CD4-positive, alpha-beta T cell (primary cell): ENCODE data around the gene FOXO1. TPM values are rescaled to one million over a fixed set of nuclear protein-coding genes. Genes with fewer than 3 reads are reported as not detected.

Experiments
- ATAC-seq: fragments of 200-7000 bp; cut with Tn5 transposase; one replicate; pipeline ENCODE4 v1.10.0; 2022; ENCODE audit warnings: mild to moderate bottlenecking; ENCODE audit not compliant: poor library complexity
- CTCF ChIA-PET: fragments of 350-600 bp; sonication (Branson Sonifier 250); formaldehyde crosslinking; loops from one replicate; lab custom pipeline; 2021; ENCODE audit warnings: antibody characterized with exemption, inconsistent platforms; lab: Charles Lee
- POLR2A ChIA-PET: fragments of 350-600 bp; sonication (Branson Sonifier 250); formaldehyde crosslinking; loops from one replicate; lab custom pipeline; 2021; ENCODE audit warnings: antibody characterized with exemption, inconsistent platforms; lab: Charles Lee
- DNase-seq, 14 experiments: peaks; one replicate each; pipeline ENCODE4 v3.0.0-alpha.2; 2013 to 2020; ENCODE audit warnings: mixed read lengths in 2 of 14
- H3K27ac ChIP-seq, 2 donors: one replicate each; pipeline versions ENCODE4 v1.5.1 to v1.7.0; 2013; ENCODE audit warnings: low read length in 2 of 2, low read depth in 1 of 2, mild to moderate bottlenecking in 1 of 2
- H3K27me3 ChIP-seq, 2 experiments: 1 replicate in 1 of 2; 2 replicates in 1 of 2; pipeline versions ENCODE4 v1.6.1 to v1.7.0; 2013; ENCODE audit warnings: low read length in 2 of 2, control low read depth in 1 of 2, mild to moderate bottlenecking in 1 of 2, moderate library complexity in 1 of 2; ENCODE audit not compliant: insufficient read depth in 2 of 2, control insufficient read depth in 1 of 2
- H3K36me3 ChIP-seq: one replicate; pipeline ENCODE4 v1.6.1; 2013; ENCODE audit warnings: low read length, control low read depth; ENCODE audit not compliant: insufficient read depth
- H3K4me1 ChIP-seq: one replicate; pipeline ENCODE4 v1.6.1; 2013; ENCODE audit warnings: low read length, control low read depth; ENCODE audit not compliant: insufficient read depth
- H3K4me3 ChIP-seq: one replicate; pipeline ENCODE4 v1.5.1; 2013; ENCODE audit warnings: mild to moderate bottlenecking, low read length, moderate library complexity
- H3K9me3 ChIP-seq, 2 experiments: 1 replicate in 1 of 2; 2 replicates in 1 of 2; pipeline versions ENCODE4 v1.6.1 to v1.7.0; 2013; ENCODE audit warnings: low read length in 2 of 2, mild to moderate bottlenecking in 2 of 2, control low read depth in 1 of 2, moderate library complexity in 1 of 2; ENCODE audit not compliant: control insufficient read depth in 1 of 2, insufficient read depth in 1 of 2
- H3K27ac Mint-ChIP-seq: one replicate; pipeline ENCODE4 v1.8.0; 2020; ENCODE audit warnings: mixed read lengths
- H3K27me3 Mint-ChIP-seq: one replicate; pipeline ENCODE4 v1.8.0; 2021; ENCODE audit warnings: mixed read lengths
- H3K36me3 Mint-ChIP-seq: one replicate; pipeline ENCODE4 v1.8.0; 2021; ENCODE audit warnings: low read depth, mixed read lengths
- H3K4me1 Mint-ChIP-seq: one replicate; pipeline ENCODE4 v1.8.0; 2021; ENCODE audit warnings: low read depth, mixed read lengths
- H3K4me3 Mint-ChIP-seq: one replicate; pipeline ENCODE4 v1.8.0; 2020; ENCODE audit warnings: mild to moderate bottlenecking, mixed read lengths
- H3K9me3 Mint-ChIP-seq: one replicate; pipeline ENCODE4 v1.8.0; 2020; ENCODE audit warnings: mixed read lengths
- CTCF ChIP-seq: fragments of 200-600 bp; IDR thresholded peaks from one replicate; pipeline ENCODE4 v1.8.0; 2022; ENCODE audit warnings: antibody characterized with exemption, mild to moderate bottlenecking
- intact Hi-C, 2 experiments: fragments of 100-400 bp; cut with DNase I in 1 of 2; cut with micrococcal nuclease in 1 of 2; formaldehyde crosslinking; loops; one replicate each; pipeline versions ENCODE4 v1.15.1 to v1.9.0; 2023 to 2025; cut with DNase I, micrococcal nuclease
- total RNA-seq, 174 experiments: library from RNA in 2 of 174; stranded (reverse) in 2 of 174; gene quantifications; one replicate each; pipeline ENCODE4 v1.2.3 and lab custom pipeline; 2021 to 2026

The FOXO1 gene
- total RNA-seq, 2 experiments from 2014 or later = 93.1 to 101 TPM

- intact Hi-C loops = loop anchor here in 1 of 2 experiments (1.0 kb wide), 1 partner anchor 611 kb away; no protein-coding TSS in a partner anchor
- no peak for ATAC-seq
- ChIA-PET POLR2A (no interaction called here), CTCF (interaction anchor here (1.6 to 3.4 kb wide), 3 partner anchors 12 to 738 kb away, joined by 5 to 22 read pairs (median 15); no protein-coding TSS in a partner anchor)
- Histone ChIP-seq H3K27me3 (no peaks in the 10 kb centered on the region), H3K9me3 (no peaks in the 10 kb centered on the region), H3K36me3 (no peaks in the 10 kb centered on the region), H3K4me3 (no peak overlapping the region), H3K27ac (no peak overlapping the region), H3K4me1 (no peaks in the 10 kb centered on the region)
- Mint-ChIP-seq H3K27ac (no peak overlapping the region), H3K4me3 (no peak overlapping the region), H3K36me3 (no peaks in the 10 kb centered on the region), H3K4me1 (peaks cover 13% of the 10 kb centered on the region), H3K27me3 (no peaks in the 10 kb centered on the region), H3K9me3 (no peaks in the 10 kb centered on the region)
- DNase-seq = no peak
- TF ChIP-seq CTCF = no peak
Observed at GRCh38 chr13:40680659-40681323, 14.3 kb upstream of the FOXO1 start.

GRCh38 chr13:40679480-40679985, 13.1 kb upstream of the FOXO1 start:
- DNase-seq = no peak
- ChIA-PET POLR2A (interaction anchor here (2.0 kb wide), 1 partner anchor 12 kb away, joined by 6 read pairs; no protein-coding TSS in a partner anchor), CTCF (no interaction called here)
- H3K4me3 ChIP-seq = no peak overlapping the region
- Mint-ChIP-seq H3K4me3 (no peak overlapping the region), H3K9me3 (no peaks in the 10 kb centered on the region), H3K27ac (no peak overlapping the region), H3K27me3 (no peaks in the 10 kb centered on the region), H3K36me3 (no peaks in the 10 kb centered on the region), H3K4me1 (peaks cover 13% of the 10 kb centered on the region)
- intact Hi-C loops = no loop called here
- no peak overlapping the region for H3K27ac ChIP-seq
- no peaks in the 10 kb centered on the region for H3K4me1 ChIP-seq
- H3K36me3 ChIP-seq = no peaks in the 10 kb centered on the region
- no peak for ATAC-seq
- no peaks in the 10 kb centered on the region for H3K9me3 ChIP-seq
- no peaks in the 10 kb centered on the region for H3K27me3 ChIP-seq
- no peak for TF ChIP-seq CTCF

GRCh38 chr13:40677064-40677463, 10.6 kb upstream of the FOXO1 start:
- Histone ChIP-seq H3K4me3 (no peak overlapping the region), H3K27ac (no peak overlapping the region), H3K4me1 (no peaks in the 10 kb centered on the region), H3K27me3 (no peaks in the 10 kb centered on the region), H3K9me3 (no peaks in the 10 kb centered on the region), H3K36me3 (no peaks in the 10 kb centered on the region)
- Mint-ChIP-seq H3K27me3 (no peaks in the 10 kb centered on the region), H3K4me1 (peaks cover 14% of the 10 kb centered on the region), H3K4me3 (no peak overlapping the region), H3K9me3 (no peaks in the 10 kb centered on the region), H3K36me3 (no peaks in the 10 kb centered on the region), H3K27ac (no peak overlapping the region)
- ATAC-seq = no peak
- ChIA-PET POLR2A (no interaction called here), CTCF (no interaction called here)
- intact Hi-C loops = no loop called here
- no peak for DNase-seq
- no peak for TF ChIP-seq CTCF
